ENCODE data around the gene DNAJB12.
"Not testable (repeated sequence)": the region's sequence is repeated elsewhere in the genome, so short reads cannot be mapped to it uniquely, and the experiment has no call there.

DNAJB12 gene

GRCh38 chr10:72353028-72353964 is 1.4 kb downstream of the DNAJB12 start:
- no peak for DNase-seq (ENCODE audit: low read depth)

GRCh38 chr10:72351479-72351878 is 3.2 kb downstream of the DNAJB12 start:
- no peak for DNase-seq (ENCODE audit: low read depth)

- DNase-seq (ENCODE audit: low read depth) = no peak
These were observed 5.3 kb downstream of the DNAJB12 start for GRCh38 chr10:72349438-72349837.

DNA sequence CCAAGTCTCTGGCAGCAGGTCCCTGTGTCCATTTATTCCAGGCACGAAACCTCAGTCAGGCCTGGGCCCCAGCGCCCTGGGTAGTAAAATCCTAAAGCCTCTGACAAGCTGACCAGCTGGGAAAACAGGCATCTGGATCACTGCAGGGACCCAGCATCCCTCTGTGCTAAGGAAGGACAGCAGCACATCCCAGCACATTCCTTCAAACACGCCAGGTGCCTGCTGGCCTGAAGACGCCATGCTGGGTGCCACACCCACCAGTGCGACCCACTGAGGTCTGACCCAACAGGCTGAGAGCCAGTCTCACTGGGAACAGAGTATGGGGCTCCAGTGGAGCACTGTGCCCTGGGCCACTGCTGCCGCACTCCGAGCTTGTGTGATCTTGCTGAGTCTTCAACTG is 6.4 kb downstream of the DNAJB12 start:
- no peak for DNase-seq (ENCODE audit: low read depth)

DNA sequence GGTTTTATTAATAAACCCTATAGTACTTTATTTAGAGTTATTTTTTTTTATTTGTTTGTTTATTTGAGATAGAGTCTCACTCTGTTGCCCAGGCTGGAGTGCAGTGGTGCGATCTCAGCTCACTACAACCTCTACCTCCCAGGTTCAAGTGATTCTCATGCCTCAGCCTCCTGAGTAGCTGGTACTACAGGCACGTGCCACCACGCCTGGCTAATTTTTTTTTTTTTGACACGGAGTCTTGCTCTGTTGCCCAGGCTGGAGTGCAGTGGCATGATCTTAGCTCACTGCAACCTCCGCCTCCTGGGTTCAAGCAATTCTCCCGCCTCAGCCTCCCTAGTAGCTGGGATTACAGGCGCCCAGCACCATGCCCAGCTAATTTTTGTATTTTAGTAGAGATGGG is 8.6 kb downstream of the DNAJB12 start:
- not testable (repeated sequence) for DNase-seq (ENCODE audit: low read depth)

DNA sequence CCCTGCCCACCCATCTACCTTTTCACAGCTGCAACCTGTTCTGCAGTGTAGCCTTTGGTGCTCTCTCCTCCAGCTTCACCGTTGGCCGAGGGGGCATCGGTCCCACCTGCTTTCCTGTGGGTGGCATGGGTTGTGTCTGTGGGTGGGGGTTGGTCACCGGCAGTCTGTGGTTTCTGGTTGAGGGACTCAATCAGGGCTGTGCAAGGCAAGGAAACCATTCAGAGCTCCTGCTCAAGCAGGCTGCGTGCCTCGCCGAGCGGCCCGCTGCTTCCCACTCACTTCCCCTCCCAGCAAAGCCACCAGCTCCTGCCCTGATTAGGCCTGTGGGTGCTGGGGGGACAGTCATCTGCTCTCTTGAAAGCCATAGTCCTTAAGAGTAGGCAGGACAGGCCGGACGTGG is 9.8 kb downstream of the DNAJB12 start:
- no peak for DNase-seq (ENCODE audit: low read depth)

- DNase-seq (ENCODE audit: low read depth) = no peak
These were observed 11.8 kb downstream of the DNAJB12 start for GRCh38 chr10:72342911-72343310.

DNA sequence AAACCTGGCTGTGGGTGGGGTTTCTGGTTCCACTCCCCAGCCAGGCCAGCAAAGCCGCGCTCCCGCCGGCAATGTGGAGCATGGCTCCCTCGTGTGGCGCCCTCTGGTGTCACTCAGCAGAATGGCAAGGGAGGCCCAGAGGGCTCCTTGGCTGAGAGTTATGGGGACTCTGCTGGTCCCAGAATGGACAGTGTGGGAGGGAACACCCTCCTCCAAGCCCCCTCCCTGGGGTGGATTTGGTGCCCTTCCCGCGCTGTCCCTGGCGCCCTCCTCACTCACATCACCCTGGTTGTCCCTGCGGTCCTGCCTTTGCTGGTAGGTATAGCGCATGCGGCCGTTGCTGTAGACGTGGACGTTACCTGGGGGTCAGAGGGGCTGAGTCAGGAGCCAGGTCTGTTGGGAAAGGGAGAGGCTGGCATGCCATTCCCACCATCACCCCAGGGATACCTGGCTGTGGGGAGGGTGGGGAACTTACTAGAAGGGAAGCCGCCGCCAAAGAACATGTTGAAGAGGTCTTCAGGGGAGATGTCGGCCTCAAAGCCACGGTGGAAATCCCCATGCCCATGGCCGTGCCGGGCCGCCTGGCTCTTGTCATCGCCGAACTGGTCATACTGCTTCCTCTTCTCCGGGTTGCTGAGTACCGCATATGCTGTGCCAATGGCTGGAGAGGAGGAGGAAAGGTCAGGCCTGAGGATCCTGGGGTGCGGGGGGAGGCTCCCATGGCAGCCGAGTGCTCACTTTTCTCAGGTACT is 14.0 kb downstream of the DNAJB12 start:
- peak; percentile 66 for DNase-seq (ENCODE audit: low read depth)

DNA sequence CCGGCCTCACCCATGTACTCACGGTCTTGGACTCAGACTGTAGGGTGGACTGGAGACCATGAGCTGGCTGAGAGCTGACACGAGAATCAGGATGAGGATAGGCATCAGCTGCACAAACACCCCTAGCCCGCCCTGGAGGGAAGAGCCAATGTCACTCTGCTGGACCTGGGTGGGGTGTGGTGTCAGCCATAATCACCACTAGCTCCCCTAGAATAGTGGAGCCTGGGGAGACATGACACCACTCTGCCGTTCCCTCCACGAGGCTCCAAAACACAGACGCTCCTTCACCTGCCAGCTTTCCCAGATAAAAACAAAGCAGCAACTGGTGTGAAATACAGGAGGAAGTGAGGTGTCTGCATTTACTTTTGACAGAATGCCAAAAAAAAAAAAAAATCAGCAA is 16.5 kb downstream of the DNAJB12 start:
- no peak for DNase-seq (ENCODE audit: low read depth)

DNA sequence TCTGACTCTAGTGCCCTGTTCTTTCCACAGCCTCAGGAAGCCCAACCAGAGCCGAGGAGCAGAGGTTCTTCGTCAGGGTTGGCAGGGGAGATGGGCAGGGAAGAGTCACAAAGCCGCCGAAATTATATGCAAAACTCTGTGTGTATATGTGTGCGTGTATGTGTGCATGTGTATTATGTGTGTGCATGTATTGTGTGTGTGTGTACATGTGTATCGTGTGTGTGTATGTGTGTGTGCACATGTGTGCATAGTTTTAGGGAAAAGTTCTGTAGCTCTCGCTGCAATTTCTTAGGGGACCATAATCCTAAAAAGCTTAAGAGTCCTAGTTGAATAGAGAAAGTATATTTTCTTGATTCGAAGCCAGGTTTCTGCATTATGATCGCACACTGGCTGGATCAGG is 17.0 kb downstream of the DNAJB12 start:
- no peak for DNase-seq (ENCODE audit: low read depth)

DNA sequence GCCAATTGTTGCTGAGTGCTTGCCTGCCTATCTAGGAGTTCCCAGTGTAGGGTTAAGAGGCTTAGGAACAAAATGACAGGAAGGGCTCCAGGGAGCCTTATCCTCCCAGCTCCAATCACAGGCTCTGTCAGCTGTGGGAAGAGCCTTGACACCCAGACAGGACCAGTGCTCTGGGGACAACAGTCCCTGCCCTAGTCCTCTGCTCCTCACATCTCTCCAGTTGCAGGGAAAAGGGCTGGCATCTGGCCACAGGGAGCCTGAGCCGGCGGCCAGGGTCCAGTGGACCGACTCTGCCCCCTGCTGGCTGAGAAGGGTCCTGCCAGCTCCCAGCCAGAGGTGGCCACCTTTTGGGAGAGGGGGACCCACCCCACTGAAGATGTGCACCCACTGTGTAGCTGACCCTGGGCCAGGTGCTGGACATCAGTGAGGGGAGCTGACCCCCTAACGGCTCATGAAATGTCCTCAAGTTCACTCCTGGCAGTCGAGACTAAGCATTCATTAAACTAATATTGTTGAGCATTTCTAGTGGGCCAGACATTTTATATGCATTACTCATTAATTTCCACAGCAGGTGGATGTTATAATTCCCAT is 17.6 kb downstream of the DNAJB12 start:
- peak; percentile 57 for DNase-seq (ENCODE audit: low read depth)

DNA sequence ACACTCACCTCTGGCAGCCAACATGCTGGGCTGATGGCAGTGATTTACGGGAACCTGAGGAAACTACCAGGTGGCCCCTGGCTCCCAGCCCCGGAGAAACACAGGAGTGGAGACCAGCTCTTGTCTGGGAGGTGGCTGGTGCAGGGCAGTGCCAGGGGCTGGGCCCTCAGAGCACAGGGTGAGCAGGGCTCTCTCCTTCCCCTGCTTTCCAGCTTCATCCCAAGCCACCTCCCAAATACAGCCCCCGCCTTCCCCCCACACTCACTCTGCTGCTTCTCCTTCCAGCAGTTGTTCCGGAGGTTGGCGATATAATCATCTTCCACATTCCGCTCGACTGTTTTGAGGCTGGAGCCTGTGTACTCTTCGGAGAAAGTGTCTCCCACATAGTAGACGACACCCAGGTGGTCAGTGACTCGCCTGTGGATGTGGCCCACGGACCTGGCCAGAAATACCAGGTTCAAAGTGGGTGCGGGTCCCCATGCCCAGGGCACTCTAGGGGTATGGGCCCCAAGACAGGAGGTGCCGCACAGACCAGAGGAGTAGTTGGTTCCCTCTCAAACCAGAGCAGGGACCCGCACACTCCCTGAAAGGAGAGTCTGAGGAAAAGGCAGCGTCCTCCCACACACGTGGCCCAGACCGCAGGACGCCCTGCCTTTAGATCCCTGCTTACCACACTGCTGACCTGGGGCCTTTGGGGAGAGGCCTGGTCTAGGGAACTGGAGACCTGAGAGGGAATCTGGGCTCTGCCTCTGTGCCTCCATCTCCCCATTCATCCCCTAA is 18.3 kb downstream of the DNAJB12 start:
- no peak for DNase-seq (ENCODE audit: low read depth)

DNA sequence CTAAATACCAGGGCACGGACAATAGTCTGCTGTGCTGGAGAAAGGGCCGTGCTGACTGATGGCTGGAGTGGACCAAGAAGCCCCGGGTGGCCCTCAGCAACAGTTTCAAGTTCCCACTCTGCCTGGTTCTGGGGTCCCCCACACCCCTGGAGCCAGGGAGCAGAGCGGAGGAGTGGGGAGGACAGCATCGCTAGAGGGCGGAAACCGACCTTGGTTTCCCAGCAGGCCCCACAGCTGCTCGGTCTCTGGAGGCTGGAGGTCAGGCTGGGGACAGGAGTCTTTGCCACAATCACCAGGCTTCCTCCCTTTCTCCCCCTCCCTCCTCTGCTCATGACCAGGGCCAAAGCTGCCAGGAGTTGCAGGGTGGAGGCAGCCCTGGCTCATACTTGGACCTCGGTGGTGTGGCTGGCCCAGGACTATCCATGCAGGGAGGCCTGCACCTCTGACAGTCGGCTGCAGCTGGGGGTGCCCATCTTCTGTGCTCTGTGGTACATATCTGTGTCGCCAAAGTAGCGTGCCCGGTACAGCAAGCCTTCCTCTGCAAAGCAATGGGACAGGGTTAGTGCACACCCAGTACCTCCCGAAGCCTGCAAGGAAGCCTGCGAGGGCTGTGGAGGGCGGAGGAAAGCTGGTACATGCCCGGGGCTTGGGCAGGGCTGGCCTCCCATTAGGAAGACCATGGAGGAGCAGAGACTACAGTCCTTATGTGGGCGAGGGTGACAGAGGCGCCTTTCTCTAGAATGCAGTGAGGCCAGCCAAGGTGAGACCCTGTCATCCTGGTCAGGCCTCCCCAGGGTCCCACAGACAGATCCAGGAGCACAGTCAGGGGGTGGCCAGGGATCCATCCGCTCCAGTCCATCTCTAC is 19.1 kb downstream of the DNAJB12 start:
- no peak for DNase-seq (ENCODE audit: low read depth)

- DNase-seq (ENCODE audit: low read depth) = peak; percentile 76
These were observed 19.8 kb downstream of the DNAJB12 start for GRCh38 chr10:72334825-72335393.

DNA sequence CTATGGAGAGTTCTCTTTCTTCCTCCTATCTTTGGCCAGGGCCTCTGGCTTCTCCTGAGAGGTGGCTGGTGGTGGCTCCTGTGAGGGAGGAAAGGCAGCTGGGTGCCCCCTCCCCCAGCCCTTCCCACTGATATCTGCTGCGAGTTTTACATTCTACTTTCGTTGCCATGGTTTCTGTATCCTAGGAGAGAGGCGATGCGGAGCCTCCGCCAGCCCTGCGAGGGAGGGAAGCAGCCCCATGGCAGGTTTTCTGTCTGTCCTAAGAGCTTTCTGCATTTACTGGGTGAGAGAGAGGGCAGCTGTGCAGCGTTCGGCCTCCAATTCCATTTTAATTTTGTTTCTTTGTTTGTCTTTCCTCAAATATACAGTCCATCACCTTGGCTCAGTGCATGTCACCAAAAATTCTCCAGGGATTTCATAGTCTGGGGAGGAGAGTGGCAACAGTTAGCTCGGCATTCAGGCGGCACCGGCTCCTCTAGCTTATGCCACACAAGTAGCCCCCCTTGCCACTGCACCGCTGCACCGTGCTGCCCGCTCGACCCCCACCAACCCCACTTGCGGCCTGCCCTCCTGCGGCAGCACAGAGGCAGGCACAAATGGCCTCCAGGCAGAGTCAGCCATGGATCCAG is 20.4 kb downstream of the DNAJB12 start:
- DNase-seq (ENCODE audit: low read depth) = no peak

GRCh38 chr10:72333112-72334015 is 21.4 kb downstream of the DNAJB12 start:
- no peak for DNase-seq (ENCODE audit: low read depth)

GRCh38 chr10:72332423-72333111 is 22.2 kb downstream of the DNAJB12 start:
- no peak for DNase-seq (ENCODE audit: low read depth)

Measured in activated T-cell treated with anti-CD3 and anti-CD28 coated beads for 24 hours (primary cell).